Measurements from ENCODE around the gene PAM.

DNA sequence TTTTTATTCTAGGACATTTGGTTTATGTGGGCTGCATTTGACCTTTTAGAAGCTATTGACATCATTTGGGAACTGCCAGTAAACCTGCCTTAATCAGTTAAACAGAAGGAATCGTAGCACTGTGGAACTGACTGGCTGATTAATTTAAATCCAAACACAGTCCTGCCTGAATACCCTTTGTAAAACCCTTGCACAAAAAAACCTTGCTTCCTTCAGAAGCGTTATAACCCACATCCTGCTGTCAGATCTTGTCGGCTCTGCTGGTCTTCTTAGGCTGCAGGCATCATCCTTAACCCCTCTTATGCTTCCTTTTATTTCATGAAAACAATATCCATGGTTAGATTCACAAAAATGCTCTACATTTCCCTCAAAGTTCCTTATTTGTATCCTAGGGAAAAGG is 46.3 kb downstream of the PAM start:
- TF ChIP-seq, protein P1, sequence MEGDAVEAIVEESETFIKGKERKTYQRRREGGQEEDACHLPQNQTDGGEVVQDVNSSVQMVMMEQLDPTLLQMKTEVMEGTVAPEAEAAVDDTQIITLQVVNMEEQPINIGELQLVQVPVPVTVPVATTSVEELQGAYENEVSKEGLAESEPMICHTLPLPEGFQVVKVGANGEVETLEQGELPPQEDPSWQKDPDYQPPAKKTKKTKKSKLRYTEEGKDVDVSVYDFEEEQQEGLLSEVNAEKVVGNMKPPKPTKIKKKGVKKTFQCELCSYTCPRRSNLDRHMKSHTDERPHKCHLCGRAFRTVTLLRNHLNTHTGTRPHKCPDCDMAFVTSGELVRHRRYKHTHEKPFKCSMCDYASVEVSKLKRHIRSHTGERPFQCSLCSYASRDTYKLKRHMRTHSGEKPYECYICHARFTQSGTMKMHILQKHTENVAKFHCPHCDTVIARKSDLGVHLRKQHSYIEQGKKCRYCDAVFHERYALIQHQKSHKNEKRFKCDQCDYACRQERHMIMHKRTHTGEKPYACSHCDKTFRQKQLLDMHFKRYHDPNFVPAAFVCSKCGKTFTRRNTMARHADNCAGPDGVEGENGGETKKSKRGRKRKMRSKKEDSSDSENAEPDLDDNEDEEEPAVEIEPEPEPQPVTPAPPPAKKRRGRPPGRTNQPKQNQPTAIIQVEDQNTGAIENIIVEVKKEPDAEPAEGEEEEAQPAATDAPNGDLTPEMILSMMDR (conservative IDR thresholded peaks at IDR 0.05; ENCODE audit: low read depth, low read length) = no peak
- no peak for TF ChIP-seq EZH2 (IDR thresholded peaks at IDR 0.05; ENCODE audit: borderline replicate concordance, low read depth, low read length, poor library complexity, severe bottlenecking)

Measured in A673 (cell line).